Measurements from ENCODE around the gene TTLL11.

GRCh38 chr9:122042056-122042455 is 51.1 kb downstream of the TTLL11 start:
- TF ChIP-seq POLR2A (IDR thresholded peaks at IDR 0.05; ENCODE audit: low read depth, low read length) (no peak), SPI1 (IDR thresholded peaks at IDR 0.05; ENCODE audit: low read depth, low read length) (no peak), POLR2AphosphoS5 (IDR thresholded peaks at IDR 0.05; ENCODE audit: low read depth, low read length) (no peak)

Data from GM12891 (cell line).